HCT116 (cell line): Measurements from ENCODE around the gene GLT8D2.

Source experiments
- JUND ChIP-seq: IDR thresholded peaks from 2 replicates; pipeline ENCODE4 v1.6.1; 2012
- POLR2A ChIP-seq: IDR thresholded peaks from 2 replicates; pipeline ENCODE4 v1.7.0; 2011; ENCODE audit warnings: borderline replicate concordance; ENCODE audit not compliant: insufficient read depth, insufficient read length; ENCODE audit errors: extremely low read depth
- POLR2AphosphoS5 ChIP-seq: IDR thresholded peaks from 2 replicates; pipeline ENCODE4 v1.6.1; 2011; ENCODE audit warnings: mild to moderate bottlenecking, low read depth, low read length, moderate library complexity
- RAD21 ChIP-seq: IDR thresholded peaks from 2 replicates; pipeline ENCODE4 v1.6.1; 2012; ENCODE audit warnings: low read depth, mild to moderate bottlenecking
- SIN3A ChIP-seq: IDR thresholded peaks from 2 replicates; pipeline ENCODE4 v1.6.1; 2012; ENCODE audit warnings: low read depth
- TF ChIP-seq, protein P1 (sequence below): IDR thresholded peaks from 2 replicates; pipeline ENCODE4 v1.6.1; 2011; ENCODE audit warnings: mild to moderate bottlenecking, low read length, moderate library complexity; ENCODE audit not compliant: insufficient replicate concordance; ENCODE audit errors: extremely low read depth
- TF ChIP-seq, protein P2 (sequence below), 3 experiments: fragments of 200-600 bp in 1 of 3; sonication (generic) in 1 of 3; IDR thresholded peaks in 2 of 3; conservative IDR thresholded peaks in 1 of 3; 2 replicates each; pipeline ENCODE4 v1.5.1; 2012 to 2017; ENCODE audit warnings: low read depth in 2 of 3, low read length in 2 of 3, antibody characterized with exemption in 1 of 3, borderline replicate concordance in 1 of 3, control low read depth in 1 of 3, mild to moderate bottlenecking in 1 of 3, mixed read lengths in 1 of 3, mixed run types in 1 of 3, moderate library complexity in 1 of 3; ENCODE audit not compliant: insufficient read depth in 1 of 3

DNA sequence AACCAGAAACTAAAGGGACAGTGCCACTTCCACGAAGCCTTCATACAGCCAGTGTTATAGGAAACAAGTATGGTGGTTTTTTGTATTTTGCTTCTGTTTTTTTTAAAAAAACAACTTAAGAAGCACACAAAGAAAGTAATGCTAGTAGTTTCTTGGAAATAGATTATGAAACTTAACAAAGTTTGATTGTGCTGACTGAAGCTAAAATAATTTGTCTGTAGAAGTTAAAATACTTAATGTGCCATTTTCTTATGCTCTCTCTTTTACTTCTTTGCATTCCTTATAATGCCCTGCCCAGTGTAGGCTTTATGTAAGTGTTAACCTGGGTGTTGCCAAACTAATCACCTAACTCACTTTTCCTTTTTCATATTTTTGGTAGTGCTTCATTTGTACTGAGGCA, 30.8 kb upstream of the GLT8D2 start:
- TF ChIP-seq POLR2A = no peak
- TF ChIP-seq, protein P1, sequence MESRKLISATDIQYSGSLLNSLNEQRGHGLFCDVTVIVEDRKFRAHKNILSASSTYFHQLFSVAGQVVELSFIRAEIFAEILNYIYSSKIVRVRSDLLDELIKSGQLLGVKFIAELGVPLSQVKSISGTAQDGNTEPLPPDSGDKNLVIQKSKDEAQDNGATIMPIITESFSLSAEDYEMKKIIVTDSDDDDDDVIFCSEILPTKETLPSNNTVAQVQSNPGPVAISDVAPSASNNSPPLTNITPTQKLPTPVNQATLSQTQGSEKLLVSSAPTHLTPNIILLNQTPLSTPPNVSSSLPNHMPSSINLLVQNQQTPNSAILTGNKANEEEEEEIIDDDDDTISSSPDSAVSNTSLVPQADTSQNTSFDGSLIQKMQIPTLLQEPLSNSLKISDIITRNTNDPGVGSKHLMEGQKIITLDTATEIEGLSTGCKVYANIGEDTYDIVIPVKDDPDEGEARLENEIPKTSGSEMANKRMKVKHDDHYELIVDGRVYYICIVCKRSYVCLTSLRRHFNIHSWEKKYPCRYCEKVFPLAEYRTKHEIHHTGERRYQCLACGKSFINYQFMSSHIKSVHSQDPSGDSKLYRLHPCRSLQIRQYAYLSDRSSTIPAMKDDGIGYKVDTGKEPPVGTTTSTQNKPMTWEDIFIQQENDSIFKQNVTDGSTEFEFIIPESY = no peak
- TF ChIP-seq, protein P2, sequence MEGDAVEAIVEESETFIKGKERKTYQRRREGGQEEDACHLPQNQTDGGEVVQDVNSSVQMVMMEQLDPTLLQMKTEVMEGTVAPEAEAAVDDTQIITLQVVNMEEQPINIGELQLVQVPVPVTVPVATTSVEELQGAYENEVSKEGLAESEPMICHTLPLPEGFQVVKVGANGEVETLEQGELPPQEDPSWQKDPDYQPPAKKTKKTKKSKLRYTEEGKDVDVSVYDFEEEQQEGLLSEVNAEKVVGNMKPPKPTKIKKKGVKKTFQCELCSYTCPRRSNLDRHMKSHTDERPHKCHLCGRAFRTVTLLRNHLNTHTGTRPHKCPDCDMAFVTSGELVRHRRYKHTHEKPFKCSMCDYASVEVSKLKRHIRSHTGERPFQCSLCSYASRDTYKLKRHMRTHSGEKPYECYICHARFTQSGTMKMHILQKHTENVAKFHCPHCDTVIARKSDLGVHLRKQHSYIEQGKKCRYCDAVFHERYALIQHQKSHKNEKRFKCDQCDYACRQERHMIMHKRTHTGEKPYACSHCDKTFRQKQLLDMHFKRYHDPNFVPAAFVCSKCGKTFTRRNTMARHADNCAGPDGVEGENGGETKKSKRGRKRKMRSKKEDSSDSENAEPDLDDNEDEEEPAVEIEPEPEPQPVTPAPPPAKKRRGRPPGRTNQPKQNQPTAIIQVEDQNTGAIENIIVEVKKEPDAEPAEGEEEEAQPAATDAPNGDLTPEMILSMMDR (IDR thresholded peaks at IDR 0.05 in 2 of 3, conservative IDR thresholded peaks at IDR 0.05 in 1 of 3; ENCODE audit: borderline replicate concordance in 1 of 3, insufficient read depth in 1 of 3, low read depth in 2 of 3, low read length in 2 of 3) = no peak
- TF ChIP-seq JUND = no peak
- no peak for TF ChIP-seq POLR2AphosphoS5
- no peak for TF ChIP-seq SIN3A
- TF ChIP-seq RAD21 = no peak
